Right cardiac atrium (tissue), 5 donors: ENCODE measurements around the gene CDC6. TPM values are rescaled to one million over a fixed set of nuclear protein-coding genes. Genes with fewer than 3 reads are reported as not detected.

Experiments
- ATAC-seq, 2 donors: fragments of 200-7000 bp; cut with Tn5 transposase; one replicate each; pipeline versions ENCODE4 v1.8.0 to v1.9.1; 2020; ENCODE audit warnings: moderate library complexity in 2 of 2, mild to moderate bottlenecking in 1 of 2
- DNase-seq, 3 donors: peaks; one replicate each; pipeline ENCODE4 v3.0.0-alpha.2; 2020
- H3K27ac ChIP-seq: one replicate; pipeline ENCODE4 v1.5.1; 2013; ENCODE audit warnings: mild to moderate bottlenecking, low read length, control low read depth, moderate library complexity
- H3K27me3 ChIP-seq: one replicate; pipeline ENCODE4 v1.6.1; 2013; ENCODE audit not compliant: control insufficient read depth, insufficient read depth
- H3K4me1 ChIP-seq: one replicate; pipeline ENCODE4 v1.6.1; 2013; ENCODE audit warnings: low read length; ENCODE audit not compliant: control insufficient read depth, insufficient read depth
- H3K4me3 ChIP-seq: one replicate; pipeline ENCODE4 v1.5.1; 2013; ENCODE audit warnings: low read length, control low read depth
- H3K9me3 ChIP-seq: one replicate; pipeline ENCODE4 v1.6.1; 2013; ENCODE audit warnings: low read length; ENCODE audit not compliant: control insufficient read depth
- WGBS: extraction: QIAGEN DNeasy Blood & Tissue Kit; methylation state at CpG from one replicate; pipeline ENCODE4 v1.1.7; 2013; 5-methylcytosine and 5-hydroxymethylcytosine counted together
- intact Hi-C, 4 donors: fragments of 100-400 bp; cut with DNase I; formaldehyde crosslinking; loops; one replicate each; pipeline versions ENCODE4 v1.11.0 to v1.14.0; 2022 to 2023
- polyA plus RNA-seq: library from polyadenylated mRNA; stranded (reverse); fragments of 200-250 nt; gene quantifications from one replicate; pipeline ENCODE4 v1.2.3, GENCODE V29; 2013
- total RNA-seq, 4 donors: library from RNA; stranded (reverse); fragmentation: NEBNext Ultra II Directional; extraction: Animal tissue kit (Norgen Biotek cat#: 25700); gene quantifications; one replicate each; pipeline ENCODE4 v1.2.1, GENCODE V29; 2021
- donor health status: healthy with polysubstance abuse.
- donor health status: DM: no; HTN: yes; CAD: no.
- donor health status: DM: no; HTN: no; CAD: no.
- donor health status: DM: no; HTN: yes; CAD: no; lungs with severe emphysema.
- donor health status: DM: yes; HTN: yes; CAD: no.

The CDC6 gene
- total and polyA plus RNA-seq, 5 donors, result 0.36 to 1.8 (median 1.2) TPM

- DNase-seq (peak; percentile 63 to 82 (median 75)), ATAC-seq (no peak)
- WGBS, result 18% methylated on average over 15 of the region's 15 CpGs
- Histone ChIP-seq H3K27ac (peak overlapping the region; percentile 69), H3K4me3 (peak overlapping the region; percentile 89), H3K4me1 (peaks cover 26% of the 10 kb centered on the region), H3K27me3 (no peaks in the 10 kb centered on the region), H3K9me3 (no peaks in the 10 kb centered on the region)
- intact Hi-C loops, result no loop called here
Measured at GRCh38 chr17:40343219-40344119, 55.8 kb downstream of the CDC6 start.

GRCh38 chr17:40344421-40345160 is 56.9 kb downstream of the CDC6 start:
- intact Hi-C loops, result loop anchor here in 1 of 4 donors (5.0 kb wide), 1 partner anchor 32 kb away; no protein-coding TSS in a partner anchor
- H3K4me3 ChIP-seq, result peak overlapping the region; percentile 89
- H3K27ac ChIP-seq, result peak overlapping the region; percentile 69
- ATAC-seq (peak; percentile 3 to 8), DNase-seq (peak in 1 of 3 donors; percentile 55)
- 11% methylated on average over 7 of the region's 7 CpGs for WGBS
- H3K4me1 ChIP-seq, result peaks cover 34% of the 10 kb centered on the region
- H3K9me3 ChIP-seq, result no peaks in the 10 kb centered on the region
- no peaks in the 10 kb centered on the region for H3K27me3 ChIP-seq

- under 1% methylated on average over 44 of the region's 45 CpGs for WGBS
- peak; percentile 38 to 46 for ATAC-seq
- peak; percentile 89 to 95 (median 95) for DNase-seq
Measured at GRCh38 chr17:40345161-40345993, 57.7 kb downstream of the CDC6 start.

GRCh38 chr17:40345994-40346764 is 58.5 kb downstream of the CDC6 start:
- Histone ChIP-seq H3K4me1 (peaks cover 40% of the 10 kb centered on the region), H3K9me3 (no peaks in the 10 kb centered on the region), H3K27me3 (no peaks in the 10 kb centered on the region), H3K27ac (peak overlapping the region; percentile 89), H3K4me3 (peak overlapping the region; percentile 89)
- ATAC-seq, result no peak
- no peak for DNase-seq
- intact Hi-C loops, result loop anchor here in 1 of 4 donors (5.0 kb wide), 1 partner anchor 34 kb away; no protein-coding TSS in a partner anchor
- 27% methylated on average over 11 of the region's 11 CpGs for WGBS

More at GRCh38 chr17:40345161-40345993, 57.7 kb downstream of the CDC6 start:
- intact Hi-C loops, result loop anchor here in 1 of 4 donors (5.0 kb wide), 1 partner anchor 33 kb away; no protein-coding TSS in a partner anchor
- Histone ChIP-seq H3K27me3 (no peaks in the 10 kb centered on the region), H3K4me1 (peaks cover 40% of the 10 kb centered on the region), H3K4me3 (peak overlapping the region; percentile 89), H3K9me3 (no peaks in the 10 kb centered on the region), H3K27ac (peak overlapping the region; percentile 89)

GRCh38 chr17:40346765-40347158 is 59.1 kb downstream of the CDC6 start:
- intact Hi-C loops, result loop anchor here in 1 of 4 donors (5.0 kb wide), 1 partner anchor 34 kb away; no protein-coding TSS in a partner anchor

GRCh38 chr17:40347319-40348135 is 59.8 kb downstream of the CDC6 start:
- no peak overlapping the region for H3K4me3 ChIP-seq
- ATAC-seq, result no peak
- no peaks in the 10 kb centered on the region for H3K9me3 ChIP-seq
- intact Hi-C loops, result loop anchor here in 1 of 4 donors (5.0 kb wide), 1 partner anchor 35 kb away; no protein-coding TSS in a partner anchor
- peak in 2 of 3 donors; percentile 76 to 82 for DNase-seq
- H3K4me1 ChIP-seq, result peaks cover 41% of the 10 kb centered on the region
- 13% methylated on average over 9 of the region's 9 CpGs for WGBS
- H3K27me3 ChIP-seq, result no peaks in the 10 kb centered on the region
- H3K27ac ChIP-seq, result peak overlapping the region; percentile 79

More at GRCh38 chr17:40346765-40347158, 59.1 kb downstream of the CDC6 start:
- no peaks in the 10 kb centered on the region for H3K27me3 ChIP-seq
- H3K4me1 ChIP-seq, result peaks cover 41% of the 10 kb centered on the region
- no peaks in the 10 kb centered on the region for H3K9me3 ChIP-seq
- 24% methylated on average over 1 of the region's 1 CpG for WGBS
- H3K27ac ChIP-seq, result peak overlapping the region; percentile 26
- no peak overlapping the region for H3K4me3 ChIP-seq
- ATAC-seq (no peak), DNase-seq (peak in 1 of 3 donors; percentile 56)

- Histone ChIP-seq H3K9me3 (no peaks in the 10 kb centered on the region), H3K4me3 (no peak overlapping the region), H3K27ac (peak overlapping the region; percentile 79), H3K27me3 (no peaks in the 10 kb centered on the region), H3K4me1 (peaks cover 41% of the 10 kb centered on the region)
- no peak for DNase-seq
- intact Hi-C loops, result loop anchor here in 1 of 4 donors (5.0 kb wide), 1 partner anchor 36 kb away; no protein-coding TSS in a partner anchor
- ATAC-seq, result no peak
- 42% methylated on average over 5 of the region's 5 CpGs for WGBS
Measured at GRCh38 chr17:40348136-40348504, 60.4 kb downstream of the CDC6 start.

GRCh38 chr17:40348562-40349476 is 61.1 kb downstream of the CDC6 start:
- no peaks in the 10 kb centered on the region for H3K27me3 ChIP-seq
- no peaks in the 10 kb centered on the region for H3K9me3 ChIP-seq
- peak overlapping the region; percentile 79 for H3K27ac ChIP-seq
- peak; percentile 8 to 27 for ATAC-seq
- no peak overlapping the region for H3K4me3 ChIP-seq
- H3K4me1 ChIP-seq, result peaks cover 41% of the 10 kb centered on the region
- 46% methylated on average over 17 of the region's 17 CpGs for WGBS
- DNase-seq, result peak; percentile 67 to 90 (median 86)
- intact Hi-C loops, result loop anchor here in 1 of 4 donors (5.0 kb wide), 1 partner anchor 37 kb away; no protein-coding TSS in a partner anchor
